PC-3 (cell line): ENCODE measurements around the gene TRNP1. TPM values are rescaled to one million over a fixed set of nuclear protein-coding genes. Genes with fewer than 3 reads are reported as not detected.

Experiments used
- ATAC-seq: fragments of 200-7000 bp; cut with Tn5 transposase; 2 replicates; pipeline ENCODE4 v1.9.1; 2020; ENCODE audit warnings: mild to moderate bottlenecking, moderate library complexity
- BruUV-seq: library from RNA; stranded (reverse); fragments of 400-500 nt; replicated peaks from 2 replicates; lab custom pipeline; 2021; lab: Mats Ljungman, UMichigan
- CTCF ChIA-PET: fragments of 300-600 bp; sonication (Branson Sonifier 250); formaldehyde crosslinking; loops from one replicate; lab custom pipeline; 2022; ENCODE audit warnings: antibody characterized with exemption; lab: Charles Lee
- POLR2A ChIA-PET: fragments of 300-600 bp; sonication (Branson Sonifier 250); formaldehyde crosslinking; loops from one replicate; lab custom pipeline; 2022; ENCODE audit warnings: antibody characterized with exemption; ENCODE audit not compliant: unreplicated experiment; lab: Charles Lee
- DNase-seq: peaks from one replicate; pipeline ENCODE4 v3.0.0-alpha.2; 2015
- H2AFZ ChIP-seq: fragments of 300-600 bp; sonication (generic); 2 replicates; pipeline ENCODE4 v1.6.0; 2016; ENCODE audit warnings: antibody characterized with exemption, low read length
- H3F3A ChIP-seq: fragments of 300-600 bp; sonication (generic); one replicate; pipeline ENCODE4 v1.6.0; 2017; ENCODE audit warnings: antibody characterized with exemption, low read length, control low read depth, mild to moderate bottlenecking; ENCODE audit not compliant: unreplicated experiment
- H3K27ac ChIP-seq: fragments of 300-600 bp; sonication (generic); 2 replicates; pipeline ENCODE4 v1.5.1; 2016; ENCODE audit warnings: mild to moderate bottlenecking, low read length
- H3K27me3 ChIP-seq: fragments of 300-600 bp; sonication (generic); 2 replicates; pipeline ENCODE4 v1.6.1; 2016; ENCODE audit warnings: low read length, mixed read lengths
- H3K36me3 ChIP-seq: fragments of 300-600 bp; sonication (generic); 2 replicates; pipeline ENCODE4 v1.6.1; 2016; ENCODE audit warnings: low read depth, mixed run types, low read length, mixed read lengths
- H3K4me1 ChIP-seq: fragments of 300-600 bp; sonication (generic); 2 replicates; pipeline ENCODE4 v1.5.1; 2016; ENCODE audit warnings: low read length; ENCODE audit not compliant: insufficient read depth
- H3K4me2 ChIP-seq: fragments of 300-600 bp; sonication (generic); 2 replicates; pipeline ENCODE4 v1.6.0; 2016; ENCODE audit warnings: low read length
- H3K4me3 ChIP-seq: fragments of 300-600 bp; sonication (generic); 2 replicates; pipeline ENCODE4 v1.5.1; 2016; ENCODE audit warnings: mild to moderate bottlenecking, low read length, mixed read lengths
- H3K79me2 ChIP-seq: fragments of 300-600 bp; sonication (generic); 2 replicates; pipeline ENCODE4 v1.6.1; 2017; ENCODE audit warnings: low read length, mixed read lengths
- H3K9ac ChIP-seq: fragments of 300-600 bp; sonication (generic); 2 replicates; pipeline ENCODE4 v1.6.0; 2016; ENCODE audit warnings: mild to moderate bottlenecking, low read length
- H3K9me2 ChIP-seq: fragments of 300-600 bp; sonication (generic); replicated peaks from 2 replicates; pipeline ENCODE4 v1.6.1; 2016; ENCODE audit warnings: mixed run types, low read length, mixed read lengths
- H3K9me3 ChIP-seq: fragments of 300-600 bp; sonication (generic); 2 replicates; pipeline ENCODE4 v1.6.1; 2016; ENCODE audit warnings: low read length, mixed read lengths
- H4K20me1 ChIP-seq: fragments of 300-600 bp; sonication (generic); 2 replicates; pipeline ENCODE4 v1.6.1; 2016; ENCODE audit warnings: low read length, mixed read lengths
- EZH2 ChIP-seq: fragments of 300-600 bp; sonication (generic); IDR thresholded peaks from one replicate; pipeline ENCODE4 v1.6.1; 2017; ENCODE audit warnings: antibody characterized with exemption, mild to moderate bottlenecking, low read length; ENCODE audit not compliant: unreplicated experiment
- EZH2phosphoT487 ChIP-seq: fragments of 300-600 bp; sonication (generic); IDR thresholded peaks from 2 replicates; pipeline ENCODE4 v1.6.1; 2018; ENCODE audit warnings: mild to moderate bottlenecking, antibody characterized with exemption, low read length, borderline replicate concordance
- intact Hi-C: fragments of 100-400 bp; cut with micrococcal nuclease; formaldehyde crosslinking; loops from 2 replicates; pipeline ENCODE4 v1.9.0; 2023
- total RNA-seq: library from RNA; depleted of rRNA; stranded (reverse); fragments of >200 nt; gene quantifications from 2 replicates; pipeline ENCODE4 v1.2.3, GENCODE V29; 2014
- TF ChIP-seq, protein P1 (sequence below): fragments of 300-600 bp; sonication (generic); conservative IDR thresholded peaks from 2 replicates; pipeline ENCODE4 v1.5.1; 2017; ENCODE audit warnings: antibody characterized with exemption, low read depth, mild to moderate bottlenecking, low read length

TRNP1 gene
- total RNA-seq, 1 experiment from 2014 or later, result 108 TPM

DNA sequence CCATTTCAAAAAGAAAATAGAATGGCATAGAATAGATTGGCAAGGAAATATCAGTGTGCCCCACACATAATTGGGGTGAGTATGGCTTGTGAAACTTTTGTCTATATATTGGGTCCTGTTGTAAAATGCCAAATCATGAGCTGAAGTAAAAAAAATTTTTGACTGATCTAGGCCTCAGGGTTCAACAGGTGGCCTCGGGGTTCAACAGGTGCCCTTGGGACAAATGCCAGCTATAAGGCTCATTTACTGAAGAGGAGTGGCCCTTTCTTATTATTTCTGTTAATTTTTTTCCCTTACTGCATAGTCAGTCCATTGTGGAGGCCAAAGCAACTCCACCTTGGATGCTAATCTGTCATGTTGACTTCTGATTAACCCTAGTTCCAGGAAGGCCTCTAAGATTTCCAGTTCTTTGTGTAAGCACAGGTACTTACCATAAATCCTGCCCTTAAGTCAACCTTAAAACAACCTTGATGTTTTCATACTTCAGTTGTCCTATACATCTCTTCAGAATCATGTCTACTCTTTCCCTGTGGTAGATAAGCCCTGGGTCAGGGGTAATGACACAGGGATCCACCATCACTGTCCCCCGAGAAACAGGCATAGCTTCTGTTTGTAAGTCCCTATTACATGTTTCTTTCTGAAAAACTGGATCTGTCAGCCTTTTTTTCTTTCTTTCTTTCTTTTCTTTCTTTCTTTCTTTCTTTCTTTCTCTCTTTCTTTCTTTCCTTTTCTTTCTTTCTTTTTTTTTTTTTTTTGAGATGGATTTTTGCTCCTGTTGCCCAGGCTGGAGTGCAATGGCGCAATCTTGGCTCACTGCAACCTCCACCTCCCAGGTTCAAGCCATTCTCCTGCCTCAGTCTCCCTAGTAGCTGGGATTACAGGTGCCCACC is 16.6 kb upstream of the TRNP1 start:
- no peaks in the 10 kb centered on the region for H4K20me1 ChIP-seq
- TF ChIP-seq, protein P1, sequence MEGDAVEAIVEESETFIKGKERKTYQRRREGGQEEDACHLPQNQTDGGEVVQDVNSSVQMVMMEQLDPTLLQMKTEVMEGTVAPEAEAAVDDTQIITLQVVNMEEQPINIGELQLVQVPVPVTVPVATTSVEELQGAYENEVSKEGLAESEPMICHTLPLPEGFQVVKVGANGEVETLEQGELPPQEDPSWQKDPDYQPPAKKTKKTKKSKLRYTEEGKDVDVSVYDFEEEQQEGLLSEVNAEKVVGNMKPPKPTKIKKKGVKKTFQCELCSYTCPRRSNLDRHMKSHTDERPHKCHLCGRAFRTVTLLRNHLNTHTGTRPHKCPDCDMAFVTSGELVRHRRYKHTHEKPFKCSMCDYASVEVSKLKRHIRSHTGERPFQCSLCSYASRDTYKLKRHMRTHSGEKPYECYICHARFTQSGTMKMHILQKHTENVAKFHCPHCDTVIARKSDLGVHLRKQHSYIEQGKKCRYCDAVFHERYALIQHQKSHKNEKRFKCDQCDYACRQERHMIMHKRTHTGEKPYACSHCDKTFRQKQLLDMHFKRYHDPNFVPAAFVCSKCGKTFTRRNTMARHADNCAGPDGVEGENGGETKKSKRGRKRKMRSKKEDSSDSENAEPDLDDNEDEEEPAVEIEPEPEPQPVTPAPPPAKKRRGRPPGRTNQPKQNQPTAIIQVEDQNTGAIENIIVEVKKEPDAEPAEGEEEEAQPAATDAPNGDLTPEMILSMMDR, result no peak
- TF ChIP-seq EZH2phosphoT487 (no peak), EZH2 (no peak)
- POLR2A ChIA-PET, result no interaction called here

DNA sequence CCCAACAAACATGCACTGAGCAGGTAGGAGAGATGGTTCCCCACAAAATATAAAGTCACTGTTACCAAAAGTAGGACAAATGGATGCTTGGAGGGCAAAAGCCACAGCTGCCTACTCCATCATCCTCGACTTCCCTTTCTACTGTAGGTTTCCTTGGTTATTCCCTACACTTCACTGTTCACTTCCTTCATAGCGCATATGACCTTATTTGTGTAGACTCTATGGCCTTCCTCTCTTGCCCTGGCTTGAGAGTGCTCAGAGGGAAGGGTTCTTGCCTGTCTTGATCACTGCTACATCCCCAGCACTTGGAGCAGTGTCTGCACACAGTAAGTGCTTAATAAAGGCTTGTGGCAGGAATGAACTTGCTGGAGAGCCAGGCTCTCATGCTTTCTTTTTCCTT is 14.6 kb upstream of the TRNP1 start:
- Histone ChIP-seq H3K27ac (no peak overlapping the region), H3F3A (no peaks in the 10 kb centered on the region), H4K20me1 (no peaks in the 10 kb centered on the region), H2AFZ (no peak overlapping the region), H3K4me3 (no peak overlapping the region), H3K4me2 (no peak overlapping the region), H3K79me2 (no peaks in the 10 kb centered on the region), H3K9me3 (no peaks in the 10 kb centered on the region), H3K9me2 (no peaks in the 10 kb centered on the region), H3K36me3 (no peaks in the 10 kb centered on the region), H3K4me1 (no peaks in the 10 kb centered on the region), H3K9ac (no peak overlapping the region), H3K27me3 (no peaks in the 10 kb centered on the region)
- TF ChIP-seq, protein P1, result no peak
- TF ChIP-seq EZH2 (no peak), EZH2phosphoT487 (no peak)
- intact Hi-C loops, result no loop called here
- no TSS peak for BruUV-seq
- ATAC-seq (no peak), DNase-seq (no peak)
- ChIA-PET CTCF (no interaction called here), POLR2A (no interaction called here)

More for the DNA sequence above, 16.6 kb upstream of the TRNP1 start:
- Histone ChIP-seq H3K9me3 (no peaks in the 10 kb centered on the region), H3F3A (no peaks in the 10 kb centered on the region), H3K4me1 (no peaks in the 10 kb centered on the region), H3K27ac (no peak overlapping the region), H3K9me2 (no peaks in the 10 kb centered on the region), H3K79me2 (no peaks in the 10 kb centered on the region), H2AFZ (no peak overlapping the region), H3K9ac (no peak overlapping the region), H3K4me2 (no peak overlapping the region), H3K36me3 (no peaks in the 10 kb centered on the region), H3K27me3 (no peaks in the 10 kb centered on the region), H3K4me3 (no peak overlapping the region)
- ATAC-seq (no peak), DNase-seq (no peak)
- CTCF ChIA-PET, result no interaction called here
- intact Hi-C loops, result no loop called here
- BruUV-seq, result no TSS peak

DNA sequence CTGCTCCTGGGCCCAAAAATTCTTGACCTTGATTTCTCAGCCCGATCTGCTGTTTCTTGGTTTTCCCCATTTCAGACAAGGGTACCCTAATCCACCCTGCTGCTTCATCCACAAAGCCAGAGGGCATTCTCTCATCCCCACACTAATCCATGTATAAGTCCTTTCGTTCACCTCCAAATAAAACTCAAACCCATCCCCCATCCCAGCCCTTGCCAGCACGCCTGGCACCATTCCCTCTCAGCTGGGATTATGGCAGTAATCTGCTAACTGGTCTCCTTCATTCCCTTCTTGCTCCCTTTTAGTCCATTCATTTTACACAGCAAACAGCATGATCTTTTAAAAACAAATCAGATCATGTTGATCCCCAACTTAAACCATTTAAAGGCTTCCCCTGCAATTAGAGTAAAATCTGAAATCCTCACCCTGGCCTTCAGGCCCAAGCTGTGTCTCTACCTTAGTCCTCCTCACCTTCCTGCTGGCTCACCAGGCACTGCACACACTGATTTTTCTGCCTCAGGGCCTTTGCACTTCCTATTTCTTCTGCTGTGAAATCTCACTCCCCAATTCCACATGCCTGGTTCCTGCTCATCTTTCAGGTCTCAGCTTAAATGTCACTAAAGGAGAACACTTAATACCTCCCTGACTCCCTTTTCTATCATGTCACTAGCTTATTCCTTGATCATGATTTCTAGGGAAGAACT is 12.2 kb upstream of the TRNP1 start:
- ChIA-PET CTCF (no interaction called here), POLR2A (no interaction called here)
- BruUV-seq, result no TSS peak
- Histone ChIP-seq H3K4me3 (no peak overlapping the region), H3K27ac (no peak overlapping the region), H3K27me3 (no peaks in the 10 kb centered on the region), H3F3A (no peaks in the 10 kb centered on the region), H4K20me1 (no peaks in the 10 kb centered on the region), H3K9ac (no peak overlapping the region), H3K36me3 (no peaks in the 10 kb centered on the region), H3K9me2 (no peaks in the 10 kb centered on the region), H3K79me2 (no peaks in the 10 kb centered on the region), H3K9me3 (no peaks in the 10 kb centered on the region), H2AFZ (no peak overlapping the region), H3K4me1 (no peaks in the 10 kb centered on the region), H3K4me2 (no peak overlapping the region)
- intact Hi-C loops, result no loop called here
- DNase-seq (no peak), ATAC-seq (no peak)
- TF ChIP-seq EZH2phosphoT487 (no peak), EZH2 (no peak)
- TF ChIP-seq, protein P1, result no peak
